Uterus (tissue), 4 donors: ENCODE results near the gene EFNA1. TPM values are rescaled to one million over a fixed set of nuclear protein-coding genes. Genes with fewer than 3 reads are reported as not detected.
A peak's percentile ranks its signal among the peaks of the same experiment; 100 is the strongest.

Source experiments
- DNase-seq, 2 donors: peaks; one replicate each; pipeline ENCODE4 v3.0.0-alpha.2; 2019 to 2020
- H3K27ac ChIP-seq, 2 donors: fragments of 200-600 bp; sonication (generic); 1 replicate in 1 of 2; 2 replicates in 1 of 2; pipeline ENCODE4 v1.5.1; 2016 to 2018
- H3K27me3 ChIP-seq, 2 donors: fragments of 200-600 bp; sonication (generic); one replicate each; pipeline ENCODE4 v1.5.1; 2018 to 2019; ENCODE audit warnings: control low read depth in 1 of 2
- H3K36me3 ChIP-seq, 2 donors: fragments of 200-600 bp; sonication (generic); one replicate each; pipeline ENCODE4 v1.5.1; 2019; ENCODE audit warnings: control low read depth in 1 of 2
- H3K4me1 ChIP-seq, 2 donors: fragments of 200-600 bp; sonication (generic); one replicate each; pipeline ENCODE4 v1.5.1; 2018 to 2019; ENCODE audit warnings: control low read depth in 1 of 2
- H3K4me3 ChIP-seq, 2 donors: fragments of 200-600 bp; sonication (generic); 1 replicate in 1 of 2; 2 replicates in 1 of 2; pipeline ENCODE4 v1.5.1; 2018 to 2019; ENCODE audit warnings: mild to moderate bottlenecking in 1 of 2
- H3K9me3 ChIP-seq, 2 donors: fragments of 200-600 bp; sonication (generic); one replicate each; pipeline ENCODE4 v1.5.1; 2019; ENCODE audit warnings: control low read depth in 1 of 2
- CTCF ChIP-seq, 4 experiments: fragments of 200-600 bp in 2 of 4; fragments of 450-650 bp in 2 of 4; sonication (generic) in 2 of 4; IDR thresholded peaks; one replicate each; pipeline ENCODE4 v1.5.1; 2016 to 2019; ENCODE audit warnings: antibody characterized with exemption in 4 of 4, mild to moderate bottlenecking in 2 of 4, moderate library complexity in 1 of 4
- POLR2A ChIP-seq, 2 donors: fragments of 450-650 bp; IDR thresholded peaks; one replicate each; pipeline ENCODE4 v1.6.1; 2016; ENCODE audit warnings: antibody characterized with exemption in 2 of 2, mild to moderate bottlenecking in 1 of 2, moderate library complexity in 1 of 2
- intact Hi-C: fragments of 100-400 bp; cut with DNase I; formaldehyde crosslinking; loops from one replicate; pipeline ENCODE4 v1.15.1; 2023; ENCODE audit warnings: low total_unique reads
- total RNA-seq, 4 donors: library from RNA; depleted of rRNA in 3 of 4; stranded (reverse); fragments of >200 nt in 3 of 4; gene quantifications; one replicate each; pipeline versions ENCODE4 v1.1.0 to v1.2.4, GENCODE V29; 2014 to 2023
- donor health status: DM: yes; HTN: yes; CAD: no.

EFNA1 gene
- total RNA-seq, 4 donors from 2014 or later = 22.3 to 58.5 (median 36.5) TPM

GRCh38 chr1:155133799-155134281 is 6.2 kb downstream of the EFNA1 start:
- TF ChIP-seq POLR2A (IDR thresholded peaks at IDR 0.05) = no peak
- TF ChIP-seq CTCF (IDR thresholded peaks at IDR 0.05) = no peak
- Histone ChIP-seq H3K4me3 (no peak overlapping the region), H3K36me3 (no peaks in the 10 kb centered on the region)

GRCh38 chr1:155134322-155134721 is 6.6 kb downstream of the EFNA1 start:
- no peak overlapping the region for H3K4me3 ChIP-seq
- intact Hi-C loops = no loop called here

More at GRCh38 chr1:155133799-155134281, 6.2 kb downstream of the EFNA1 start:
- Histone ChIP-seq H3K4me1 (peaks cover 0 to 15% of the 10 kb centered on the region in 2 donors), H3K27me3 (no peaks in the 10 kb centered on the region), H3K9me3 (no peaks in the 10 kb centered on the region), H3K27ac (peak overlapping the region; percentile 94 to 95)
- intact Hi-C loops = no loop called here
- DNase-seq = no peak

GRCh38 chr1:155134880-155135414 is 7.3 kb downstream of the EFNA1 start:
- Histone ChIP-seq H3K4me3 (peak overlapping the region; percentile 60 to 65), H3K36me3 (no peaks in the 10 kb centered on the region), H3K27me3 (no peaks in the 10 kb centered on the region), H3K9me3 (no peaks in the 10 kb centered on the region), H3K27ac (peak overlapping the region; percentile 94 to 95), H3K4me1 (peaks cover 0 to 12% of the 10 kb centered on the region in 2 donors)
- TF ChIP-seq CTCF (IDR thresholded peaks at IDR 0.05) (no peak), POLR2A (IDR thresholded peaks at IDR 0.05) (peak in 1 of 2 donors; percentile 28)
- DNase-seq = peak; percentile 91 to 94
- intact Hi-C loops = no loop called here

More at GRCh38 chr1:155134322-155134721, 6.6 kb downstream of the EFNA1 start:
- Histone ChIP-seq H3K27me3 (no peaks in the 10 kb centered on the region), H3K9me3 (no peaks in the 10 kb centered on the region), H3K36me3 (no peaks in the 10 kb centered on the region), H3K4me1 (peaks cover 0 to 12% of the 10 kb centered on the region in 2 donors), H3K27ac (peak overlapping the region; percentile 94 to 95)
- TF ChIP-seq POLR2A (IDR thresholded peaks at IDR 0.05) = no peak
- no peak for TF ChIP-seq CTCF (IDR thresholded peaks at IDR 0.05)
- no peak for DNase-seq

GRCh38 chr1:155135415-155136028 is 7.8 kb downstream of the EFNA1 start, which contains the start of gene SLC50A1:
Gene SLC50A1, plus strand, starts transcription at chr1:155135852. Its CDS starts 60 bp downstream, at chr1:155135912.
- Histone ChIP-seq H3K4me3 (peak within 1 kb of the TSS; percentile 60 to 65), H3K36me3 (no peaks in the 10 kb centered on the region), H3K27ac (peak within 1 kb of the TSS; percentile 94 to 95), H3K4me1 (peaks cover 0 to 8% of the 10 kb centered on the region in 2 donors), H3K9me3 (no peaks in the 10 kb centered on the region), H3K27me3 (no peaks in the 10 kb centered on the region)
- TF ChIP-seq POLR2A (IDR thresholded peaks at IDR 0.05) = peak; percentile 83 to 95
- TF ChIP-seq CTCF (IDR thresholded peaks at IDR 0.05) = peak in 3 of 4 experiments; percentile 45 to 86 (median 56)
- intact Hi-C loops = no loop called here
- peak; percentile 93 to 96 for DNase-seq

GRCh38 chr1:155136748-155137147 is 9.1 kb downstream of the EFNA1 start:
- intact Hi-C loops = no loop called here
- Histone ChIP-seq H3K4me1 (peaks cover 0 to 8% of the 10 kb centered on the region in 2 donors), H3K4me3 (peak overlapping the region; percentile 60 to 65)

More at GRCh38 chr1:155136748-155137147, 9.1 kb downstream of the EFNA1 start:
- no peak for TF ChIP-seq CTCF (IDR thresholded peaks at IDR 0.05)
- no peak for TF ChIP-seq POLR2A (IDR thresholded peaks at IDR 0.05)
- DNase-seq = no peak
- no peaks in the 10 kb centered on the region for H3K9me3 ChIP-seq
- no peaks in the 10 kb centered on the region for H3K36me3 ChIP-seq
- peak overlapping the region; percentile 14 to 94 for H3K27ac ChIP-seq
- H3K27me3 ChIP-seq = no peaks in the 10 kb centered on the region
